MM.1S (cell line): ENCODE measurements around the gene FREY1.
A peak's percentile ranks its signal among the peaks of the same experiment; 100 is the strongest.

Experiments
- DNase-seq: peaks from one replicate; pipeline ENCODE4 v3.0.0-alpha.2; 2015
- H2AFZ ChIP-seq: fragments of 300-600 bp; sonication (generic); 2 replicates; pipeline ENCODE4 v1.6.0; 2016; ENCODE audit warnings: antibody characterized with exemption, low read length
- H3F3A ChIP-seq: fragments of 300-600 bp; sonication (generic); 2 replicates; pipeline ENCODE4 v1.6.1; 2016; ENCODE audit warnings: mild to moderate bottlenecking, antibody characterized with exemption, low read length, moderate library complexity, mixed read lengths; ENCODE audit not compliant: insufficient read depth
- H3K27ac ChIP-seq: fragments of 300-600 bp; sonication (generic); 2 replicates; pipeline ENCODE4 v1.5.1; 2016; ENCODE audit warnings: mild to moderate bottlenecking, low read length
- H3K27me3 ChIP-seq: fragments of 300-600 bp; sonication (generic); replicated peaks from 2 replicates; pipeline ENCODE4 v1.6.0; 2016; ENCODE audit warnings: low read length; ENCODE audit not compliant: insufficient read depth
- H3K36me3 ChIP-seq: fragments of 300-600 bp; sonication (generic); replicated peaks from 2 replicates; pipeline ENCODE4 v1.6.1; 2016; ENCODE audit warnings: mild to moderate bottlenecking, low read length, mixed read lengths; ENCODE audit not compliant: insufficient read depth
- H3K4me1 ChIP-seq: fragments of 300-600 bp; sonication (generic); 2 replicates; pipeline ENCODE4 v1.6.1; 2016; ENCODE audit warnings: low read length, mixed read lengths
- H3K4me2 ChIP-seq: fragments of 300-600 bp; sonication (generic); 2 replicates; pipeline ENCODE4 v1.6.0; 2016; ENCODE audit warnings: low read depth, low read length
- H3K4me3 ChIP-seq: fragments of 300-600 bp; sonication (generic); 2 replicates; pipeline ENCODE4 v1.5.1; 2016; ENCODE audit warnings: low read length, mixed read lengths
- H3K79me2 ChIP-seq: fragments of 300-600 bp; sonication (generic); 2 replicates; pipeline ENCODE4 v1.6.1; 2016; ENCODE audit warnings: mixed run types, low read length, mixed read lengths
- H3K9ac ChIP-seq: fragments of 300-600 bp; sonication (generic); 2 replicates; pipeline ENCODE4 v1.6.1; 2016; ENCODE audit warnings: low read length, mixed read lengths
- H3K9me2 ChIP-seq: fragments of 300-600 bp; sonication (generic); replicated peaks from 2 replicates; pipeline ENCODE4 v1.6.1; 2016; ENCODE audit warnings: mild to moderate bottlenecking, low read length, mixed read lengths; ENCODE audit not compliant: insufficient read depth
- H3K9me3 ChIP-seq: fragments of 300-600 bp; sonication (generic); replicated peaks from 2 replicates; pipeline ENCODE4 v1.6.1; 2016; ENCODE audit warnings: mild to moderate bottlenecking, low read length, mixed read lengths; ENCODE audit not compliant: insufficient read depth
- H4K20me1 ChIP-seq: fragments of 300-600 bp; sonication (generic); 2 replicates; pipeline ENCODE4 v1.6.1; 2016; ENCODE audit warnings: mild to moderate bottlenecking, low read length, moderate library complexity, mixed read lengths; ENCODE audit not compliant: insufficient read depth
- EZH2 ChIP-seq: fragments of 300-600 bp; sonication (generic); optimal IDR thresholded peaks from 2 replicates; pipeline ENCODE3; 2017; ENCODE audit warnings: low read depth, mild to moderate bottlenecking, antibody characterized with exemption, low read length, mixed read lengths
- EZH2phosphoT487 ChIP-seq: fragments of 300-600 bp; sonication (generic); IDR thresholded peaks from 2 replicates; pipeline ENCODE4 v1.6.1; 2018; ENCODE audit warnings: antibody characterized with exemption, low read length
- TF ChIP-seq, protein P1 (sequence below): fragments of 300-600 bp; sonication (generic); IDR thresholded peaks from 2 replicates; pipeline ENCODE4 v1.5.1; 2016; ENCODE audit warnings: antibody characterized with exemption, low read length, mixed read lengths

FREY1 gene

GRCh38 chr11:45922425-45923082 lies 15.5 kb upstream of the FREY1 start, which contains the start of gene LARGE2:
LARGE2 (plus strand) TSS chr11:45922656; CDS start chr11:45922883, 227 bp downstream.
- DNase-seq, result peak; percentile 20
- H3K4me3 ChIP-seq, result peak within 1 kb of the TSS; percentile 49
- no peaks in the 10 kb centered on the region for H4K20me1 ChIP-seq
- H3K79me2 ChIP-seq, result peaks cover 1% of the 10 kb centered on the region
- no peaks in the 10 kb centered on the region for H3K36me3 ChIP-seq
- H3K9ac ChIP-seq, result peak within 1 kb of the TSS; percentile 29; the same call in 1 of the 2 replicates
- 0 out of 2 replicates have a peak within 1 kb of the TSS, but pooled peaks have one; percentile 21 for H2AFZ ChIP-seq
- peaks cover 15% of the 10 kb centered on the region for H3F3A ChIP-seq
- no peak for TF ChIP-seq EZH2phosphoT487
- TF ChIP-seq, protein P1, sequence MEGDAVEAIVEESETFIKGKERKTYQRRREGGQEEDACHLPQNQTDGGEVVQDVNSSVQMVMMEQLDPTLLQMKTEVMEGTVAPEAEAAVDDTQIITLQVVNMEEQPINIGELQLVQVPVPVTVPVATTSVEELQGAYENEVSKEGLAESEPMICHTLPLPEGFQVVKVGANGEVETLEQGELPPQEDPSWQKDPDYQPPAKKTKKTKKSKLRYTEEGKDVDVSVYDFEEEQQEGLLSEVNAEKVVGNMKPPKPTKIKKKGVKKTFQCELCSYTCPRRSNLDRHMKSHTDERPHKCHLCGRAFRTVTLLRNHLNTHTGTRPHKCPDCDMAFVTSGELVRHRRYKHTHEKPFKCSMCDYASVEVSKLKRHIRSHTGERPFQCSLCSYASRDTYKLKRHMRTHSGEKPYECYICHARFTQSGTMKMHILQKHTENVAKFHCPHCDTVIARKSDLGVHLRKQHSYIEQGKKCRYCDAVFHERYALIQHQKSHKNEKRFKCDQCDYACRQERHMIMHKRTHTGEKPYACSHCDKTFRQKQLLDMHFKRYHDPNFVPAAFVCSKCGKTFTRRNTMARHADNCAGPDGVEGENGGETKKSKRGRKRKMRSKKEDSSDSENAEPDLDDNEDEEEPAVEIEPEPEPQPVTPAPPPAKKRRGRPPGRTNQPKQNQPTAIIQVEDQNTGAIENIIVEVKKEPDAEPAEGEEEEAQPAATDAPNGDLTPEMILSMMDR, result no peak
- no peak for TF ChIP-seq EZH2
- H3K4me1 ChIP-seq, result peaks cover 11% of the 10 kb centered on the region
- H3K4me2 ChIP-seq, result peak within 1 kb of the TSS; percentile 56; the same call in 1 of the 2 replicates
- no peaks in the 10 kb centered on the region for H3K9me3 ChIP-seq
- peaks cover 13% of the 10 kb centered on the region; the same call in 1 of the 2 replicates for H3K27me3 ChIP-seq
- peak within 1 kb of the TSS; percentile 20; the same call in 1 of the 2 replicates for H3K27ac ChIP-seq
- no peaks in the 10 kb centered on the region for H3K9me2 ChIP-seq

DNA sequence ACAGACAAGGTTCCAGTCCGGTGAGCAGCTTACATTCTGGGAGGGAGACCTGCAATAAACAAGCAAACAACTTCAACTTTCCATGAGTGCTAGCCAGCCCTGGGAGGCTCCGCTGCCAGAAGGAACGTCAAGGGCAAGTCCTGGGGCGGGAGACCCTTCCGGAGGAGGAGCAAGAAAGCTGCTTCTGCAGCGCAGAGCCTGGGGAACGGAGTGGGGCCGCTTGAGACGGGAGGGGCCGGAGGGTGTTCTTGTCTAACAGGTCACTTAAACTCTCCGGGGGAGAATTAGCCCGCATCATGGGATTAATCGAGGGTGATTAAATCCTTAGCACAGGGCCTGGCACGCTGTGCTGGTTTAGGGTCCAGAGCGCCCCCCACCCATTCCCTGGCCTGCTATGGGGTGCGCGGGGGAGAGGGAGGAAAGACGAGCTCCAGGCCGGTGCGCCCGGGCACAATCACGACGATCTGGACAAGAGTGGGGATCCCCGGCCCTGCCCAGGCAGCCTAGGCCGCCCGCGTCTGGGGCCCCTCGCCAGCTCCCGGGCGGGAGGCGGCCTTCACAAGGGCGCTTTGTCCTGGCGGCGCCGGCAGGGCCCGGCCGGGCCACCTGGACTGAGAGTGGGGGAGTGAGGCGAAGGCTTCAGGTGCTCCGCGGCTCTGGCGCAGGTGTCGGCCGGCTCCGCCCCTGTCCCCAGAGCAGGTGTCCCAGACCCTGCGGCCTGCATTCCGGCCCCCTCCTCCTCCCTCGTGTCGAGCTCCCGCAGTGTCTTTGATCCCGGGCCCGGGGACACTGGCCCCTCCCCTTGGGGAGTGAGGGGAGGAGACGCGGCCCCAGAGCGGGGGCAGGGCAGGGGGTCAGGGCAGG lies 14.7 kb upstream of the FREY1 start:
- no peaks in the 10 kb centered on the region for H4K20me1 ChIP-seq
- peaks cover 9% of the 10 kb centered on the region for H3K79me2 ChIP-seq
- DNase-seq, result peak; percentile 75
- peak overlapping the region; percentile 49 for H3K4me3 ChIP-seq
- no peaks in the 10 kb centered on the region for H3K9me2 ChIP-seq
- 0 out of 2 replicates have a peak overlapping the region, but pooled peaks have one; percentile 21 for H2AFZ ChIP-seq
- H3K36me3 ChIP-seq, result no peaks in the 10 kb centered on the region
- peak overlapping the region; percentile 20; the same call in 1 of the 2 replicates for H3K27ac ChIP-seq
- no peak for TF ChIP-seq EZH2phosphoT487
- TF ChIP-seq, protein P1, result no peak
- TF ChIP-seq EZH2, result no peak
- H3F3A ChIP-seq, result peaks cover 18% of the 10 kb centered on the region
- peak overlapping the region; percentile 29; the same call in 1 of the 2 replicates for H3K9ac ChIP-seq
- H3K4me1 ChIP-seq, result peaks cover 13% of the 10 kb centered on the region
- no peaks in the 10 kb centered on the region for H3K9me3 ChIP-seq
- peak overlapping the region; percentile 56; the same call in 1 of the 2 replicates for H3K4me2 ChIP-seq
- peaks cover 13% of the 10 kb centered on the region; the same call in 1 of the 2 replicates for H3K27me3 ChIP-seq

- Histone ChIP-seq H3K4me3 (no peak overlapping the region), H2AFZ (no peak overlapping the region), H3K9me3 (no peaks in the 10 kb centered on the region), H3K9ac (no peak overlapping the region), H3K27ac (no peak overlapping the region), H3K36me3 (no peaks in the 10 kb centered on the region), H3K27me3 (peaks cover 13% of the 10 kb centered on the region; the same call in 1 of the 2 replicates), H3K9me2 (no peaks in the 10 kb centered on the region), H3F3A (peaks cover 18% of the 10 kb centered on the region), H3K4me1 (peaks cover 14% of the 10 kb centered on the region), H4K20me1 (no peaks in the 10 kb centered on the region), H3K4me2 (no peak overlapping the region), H3K79me2 (peaks cover 19% of the 10 kb centered on the region)
- TF ChIP-seq EZH2 (no peak), EZH2phosphoT487 (no peak)
- TF ChIP-seq, protein P1, result no peak
- DNase-seq, result no peak
Observed at GRCh38 chr11:45920531-45921477, 13.7 kb upstream of the FREY1 start.
